Osteoblast (primary cell): ENCODE data around the gene PTPRN2. TPM values are rescaled to one million over a fixed set of nuclear protein-coding genes. Genes with fewer than 3 reads are reported as not detected.

ENCODE experiments used
- DNase-seq: peaks from one replicate; pipeline ENCODE4 v3.0.0; 2011; ENCODE audit warnings: low spot score, mixed read lengths; ENCODE audit not compliant: insufficient read length; ENCODE audit errors: missing footprints
- H2AFZ ChIP-seq: 2 replicates; pipeline ENCODE4 v1.6.0; 2011; ENCODE audit warnings: mild to moderate bottlenecking, low read length
- H3K27ac ChIP-seq: 2 replicates; pipeline ENCODE4 v1.5.1; 2011; ENCODE audit warnings: mild to moderate bottlenecking, low read depth, low read length, moderate library complexity
- H3K27me3 ChIP-seq: 2 replicates; pipeline ENCODE4 v1.6.0; 2012; ENCODE audit warnings: mild to moderate bottlenecking, control low read depth, inconsistent platforms, low read length, moderate library complexity; ENCODE audit not compliant: insufficient read depth
- H3K36me3 ChIP-seq: 2 replicates; pipeline ENCODE4 v1.5.1; 2011; ENCODE audit warnings: mild to moderate bottlenecking, low read length, control low read depth, moderate library complexity; ENCODE audit not compliant: insufficient read depth
- H3K4me1 ChIP-seq: 2 replicates; pipeline ENCODE4 v1.5.1; 2011; ENCODE audit warnings: mild to moderate bottlenecking, low read length, control low read depth, moderate library complexity; ENCODE audit not compliant: insufficient read depth
- H3K4me2 ChIP-seq: 2 replicates; pipeline ENCODE4 v1.6.0; 2011; ENCODE audit warnings: mild to moderate bottlenecking, low read length; ENCODE audit not compliant: insufficient read depth
- H3K4me3 ChIP-seq: fragments of 200-600 bp; sonication (generic); 3 replicates; pipeline ENCODE4 v1.5.1; 2012; ENCODE audit warnings: mild to moderate bottlenecking, low read length, inconsistent platforms; ENCODE audit not compliant: insufficient read depth
- H3K79me2 ChIP-seq: 2 replicates; pipeline ENCODE4 v1.6.0; 2012; ENCODE audit warnings: mild to moderate bottlenecking, low read length, control low read depth, inconsistent platforms; ENCODE audit not compliant: insufficient read depth
- H3K9me3 ChIP-seq: 2 replicates; pipeline ENCODE4 v1.5.1; 2011; ENCODE audit warnings: low read depth, low read length, control low read depth
- H4K20me1 ChIP-seq: 2 replicates; pipeline ENCODE4 v1.6.0; 2012; ENCODE audit warnings: mild to moderate bottlenecking, low read length, control low read depth; ENCODE audit not compliant: insufficient read depth
- total RNA-seq: library from RNA; depleted of rRNA; stranded (reverse); fragments of >200 nt; gene quantifications from 2 replicates; pipeline ENCODE4 v1.2.3, GENCODE V29; 2012
- TF ChIP-seq, protein P1 (sequence below): IDR thresholded peaks from 2 replicates; pipeline ENCODE4 v1.5.1; 2011; ENCODE audit warnings: mild to moderate bottlenecking, low read depth, low read length, moderate library complexity; ENCODE audit errors: extremely low read depth

Gene PTPRN2
- total RNA-seq, 1 donor = 0.36 TPM

DNA sequence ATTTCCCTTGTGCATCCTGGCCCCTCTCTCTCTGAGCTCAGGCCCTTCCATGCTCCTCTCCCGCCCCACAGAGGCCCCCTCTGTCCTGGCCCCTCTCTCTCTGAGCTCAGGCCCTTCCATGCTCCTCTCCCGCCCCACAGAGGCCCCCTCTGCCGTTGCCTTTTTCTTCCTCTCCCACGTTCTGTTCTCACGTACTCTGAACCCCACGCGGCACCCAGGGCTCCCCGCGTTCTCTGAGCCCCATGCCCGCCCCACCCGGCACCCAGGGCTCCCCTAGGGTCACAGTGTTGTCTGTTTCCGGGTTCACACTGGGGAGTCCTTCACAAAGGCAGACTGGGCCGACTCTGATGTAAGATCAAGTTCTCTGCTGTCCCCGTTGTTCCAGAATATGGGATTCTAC lies 914.0 kb downstream of the PTPRN2 start:
- TF ChIP-seq, protein P1, sequence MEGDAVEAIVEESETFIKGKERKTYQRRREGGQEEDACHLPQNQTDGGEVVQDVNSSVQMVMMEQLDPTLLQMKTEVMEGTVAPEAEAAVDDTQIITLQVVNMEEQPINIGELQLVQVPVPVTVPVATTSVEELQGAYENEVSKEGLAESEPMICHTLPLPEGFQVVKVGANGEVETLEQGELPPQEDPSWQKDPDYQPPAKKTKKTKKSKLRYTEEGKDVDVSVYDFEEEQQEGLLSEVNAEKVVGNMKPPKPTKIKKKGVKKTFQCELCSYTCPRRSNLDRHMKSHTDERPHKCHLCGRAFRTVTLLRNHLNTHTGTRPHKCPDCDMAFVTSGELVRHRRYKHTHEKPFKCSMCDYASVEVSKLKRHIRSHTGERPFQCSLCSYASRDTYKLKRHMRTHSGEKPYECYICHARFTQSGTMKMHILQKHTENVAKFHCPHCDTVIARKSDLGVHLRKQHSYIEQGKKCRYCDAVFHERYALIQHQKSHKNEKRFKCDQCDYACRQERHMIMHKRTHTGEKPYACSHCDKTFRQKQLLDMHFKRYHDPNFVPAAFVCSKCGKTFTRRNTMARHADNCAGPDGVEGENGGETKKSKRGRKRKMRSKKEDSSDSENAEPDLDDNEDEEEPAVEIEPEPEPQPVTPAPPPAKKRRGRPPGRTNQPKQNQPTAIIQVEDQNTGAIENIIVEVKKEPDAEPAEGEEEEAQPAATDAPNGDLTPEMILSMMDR = no peak
- Histone ChIP-seq H3K36me3 (no peaks in the 10 kb centered on the region), H3K79me2 (no peaks in the 10 kb centered on the region), H3K4me1 (no peaks in the 10 kb centered on the region), H3K27me3 (no peaks in the 10 kb centered on the region), H3K4me3 (no peak overlapping the region), H3K4me2 (no peak overlapping the region), H3K27ac (no peak overlapping the region), H4K20me1 (no peaks in the 10 kb centered on the region), H3K9me3 (no peaks in the 10 kb centered on the region), H2AFZ (no peak overlapping the region)
- DNase-seq = no peak

DNA sequence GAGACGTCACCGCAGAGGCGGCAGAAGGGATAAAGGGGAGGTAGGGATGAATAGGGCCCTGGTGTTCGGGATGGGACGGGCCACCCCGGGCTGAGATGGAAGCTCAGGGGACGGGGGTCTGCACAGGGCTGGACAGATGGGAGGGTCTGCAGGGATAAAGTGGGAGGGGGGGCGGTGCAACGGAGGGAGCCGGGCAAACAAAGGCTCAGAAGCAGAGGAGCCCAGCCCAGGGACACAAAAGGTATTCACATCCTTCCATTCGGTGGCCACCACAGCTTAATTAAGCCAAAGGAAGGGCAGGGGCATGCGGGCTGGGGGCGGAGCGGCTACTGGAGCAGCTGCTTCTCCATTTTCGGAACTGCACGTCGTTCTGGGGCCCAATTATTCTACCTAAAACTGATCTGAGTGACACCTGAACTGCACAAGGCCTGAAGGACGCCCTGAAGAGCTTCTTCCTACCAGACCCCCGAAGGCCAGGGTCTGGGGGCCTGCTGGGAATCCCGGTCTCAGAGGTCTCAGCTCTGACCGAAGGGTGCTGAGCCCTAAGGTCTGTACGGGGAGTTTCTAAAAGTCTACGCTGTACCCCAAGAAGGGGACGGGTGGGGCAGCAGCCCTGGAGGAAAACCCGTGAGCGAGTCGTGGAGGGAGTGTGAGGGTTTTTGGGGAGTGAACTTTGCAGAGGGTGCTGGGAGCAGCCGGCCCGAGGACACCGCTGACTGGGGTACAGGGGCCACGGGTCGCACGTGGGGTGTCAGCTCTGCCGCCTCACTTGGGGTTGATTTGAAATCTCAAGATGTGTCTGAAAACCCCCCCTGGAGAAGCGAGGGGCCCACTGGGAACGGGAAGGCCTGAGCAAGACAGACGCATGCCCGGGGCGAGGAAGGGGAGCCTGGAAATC lies 916.0 kb downstream of the PTPRN2 start:
- Histone ChIP-seq H3K27me3 (no peaks in the 10 kb centered on the region), H3K4me2 (no peak overlapping the region), H4K20me1 (no peaks in the 10 kb centered on the region), H3K79me2 (no peaks in the 10 kb centered on the region), H2AFZ (no peak overlapping the region), H3K9me3 (no peaks in the 10 kb centered on the region), H3K36me3 (no peaks in the 10 kb centered on the region), H3K4me3 (no peak overlapping the region), H3K4me1 (no peaks in the 10 kb centered on the region), H3K27ac (no peak overlapping the region)
- TF ChIP-seq, protein P1 = no peak
- no peak for DNase-seq

DNA sequence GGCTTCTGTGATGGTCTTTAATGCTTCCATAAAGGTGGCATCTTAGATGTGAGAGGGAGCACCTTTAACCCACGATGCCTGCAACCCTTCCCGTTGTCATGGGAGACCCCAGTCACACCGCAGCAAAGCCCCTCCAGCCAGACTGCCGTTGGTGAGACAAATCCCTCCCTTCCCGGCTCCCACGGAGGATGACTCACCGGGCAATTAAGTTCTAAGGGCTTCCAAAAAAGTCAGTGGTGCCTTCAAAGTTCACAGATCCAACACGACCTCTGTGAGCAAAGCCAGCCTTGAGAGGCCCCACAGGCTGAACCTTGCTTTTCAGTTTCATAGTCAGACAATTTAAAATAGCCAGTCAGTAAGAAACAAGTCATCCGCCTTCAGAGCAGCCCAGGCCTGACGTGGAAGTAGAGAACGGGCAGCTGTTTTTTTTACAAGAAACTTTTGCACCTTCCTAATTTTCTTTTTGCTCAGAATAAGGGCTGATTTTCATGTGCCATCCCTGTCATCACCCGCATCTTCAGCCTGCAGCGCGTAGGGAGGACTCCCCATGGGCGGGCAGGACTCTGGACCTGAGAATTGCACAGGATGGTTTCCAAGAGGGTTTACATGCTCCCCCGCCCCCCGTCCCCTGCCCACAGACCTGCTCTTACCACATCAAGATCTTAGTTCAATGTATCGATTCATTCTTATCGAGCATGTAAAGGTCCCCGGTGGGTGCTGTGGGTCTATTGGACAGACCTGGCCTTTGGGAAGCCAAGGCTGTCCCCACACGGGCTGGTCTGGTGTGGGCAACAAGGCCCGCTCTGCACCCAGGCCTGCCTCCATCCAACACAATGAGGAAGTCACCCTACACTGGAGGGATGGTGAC lies 916.9 kb downstream of the PTPRN2 start:
- no peak overlapping the region for H2AFZ ChIP-seq
- DNase-seq = no peak
- no peaks in the 10 kb centered on the region for H3K79me2 ChIP-seq
- no peaks in the 10 kb centered on the region for H3K36me3 ChIP-seq
- H3K9me3 ChIP-seq = no peaks in the 10 kb centered on the region
- no peaks in the 10 kb centered on the region for H4K20me1 ChIP-seq
- H3K4me2 ChIP-seq = no peak overlapping the region
- no peaks in the 10 kb centered on the region for H3K27me3 ChIP-seq
- H3K4me1 ChIP-seq = no peaks in the 10 kb centered on the region
- H3K4me3 ChIP-seq = no peak overlapping the region
- TF ChIP-seq, protein P1 = no peak
- H3K27ac ChIP-seq = no peak overlapping the region
